Bronchial epithelial cell (primary cell): ENCODE results near the gene NUP54. TPM values are rescaled to one million over a fixed set of nuclear protein-coding genes. Genes with fewer than 3 reads are reported as not detected.

Source experiments
- DNase-seq: peaks from one replicate; pipeline ENCODE4 v3.0.0-alpha.2; 2010; ENCODE audit warnings: low read depth
- FAIRE-seq: peaks from 2 replicates; lab custom pipeline; 2011; peaks lifted over from hg19 to GRCh38; lab: Jason Lieb, UNC
- H3K27me3 ChIP-seq: 2 replicates; pipeline ENCODE4 v1.5.1; 2011; ENCODE audit warnings: low read length; ENCODE audit not compliant: control insufficient read depth, insufficient read depth
- H3K36me3 ChIP-seq: 2 replicates; pipeline ENCODE4 v1.5.1; 2011; ENCODE audit warnings: low read length; ENCODE audit not compliant: control insufficient read depth, insufficient read depth
- H3K4me3 ChIP-seq: 2 replicates; pipeline ENCODE4 v1.5.1; 2011; ENCODE audit warnings: mild to moderate bottlenecking, low read depth, low read length, control low read depth
- total RNA-seq: library from RNA; depleted of rRNA; stranded (reverse); fragments of >200 nt; gene quantifications from 2 replicates; pipeline ENCODE4 v1.2.1, GENCODE V29; 2014
- TF ChIP-seq, protein P1 (sequence below): IDR thresholded peaks from 2 replicates; pipeline ENCODE4 v1.5.1; 2011; ENCODE audit warnings: mild to moderate bottlenecking, moderate library complexity, low read length, control low read depth, inconsistent platforms; ENCODE audit not compliant: insufficient read depth, severe bottlenecking

The NUP54 gene
- total RNA-seq, 1 donor from 2014 or later: 62.4 TPM

DNA sequence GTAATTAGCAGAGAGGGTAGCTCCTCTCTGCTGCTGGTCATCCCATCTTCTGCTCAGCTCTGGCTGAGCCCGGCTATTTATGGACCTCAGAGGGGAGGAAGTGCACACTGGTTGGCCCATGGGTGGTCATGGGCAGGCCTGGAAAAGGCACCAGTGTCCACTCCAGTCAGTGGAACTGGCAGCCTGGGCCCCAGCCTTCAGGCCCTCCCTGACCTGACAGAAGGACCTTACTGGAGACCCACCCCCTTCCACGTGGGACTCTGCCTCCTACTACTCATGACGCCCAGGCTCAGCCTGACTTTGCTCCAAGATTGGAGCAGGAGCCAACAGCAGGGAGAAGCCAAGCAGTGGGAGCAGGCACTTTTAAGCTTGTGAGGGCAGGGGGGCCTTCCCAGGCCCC lies 81.7 kb downstream of the NUP54 start:
- DNase-seq: no peak
- no peaks in the 10 kb centered on the region for H3K36me3 ChIP-seq
- H3K4me3 ChIP-seq: no peak overlapping the region
- TF ChIP-seq, protein P1, sequence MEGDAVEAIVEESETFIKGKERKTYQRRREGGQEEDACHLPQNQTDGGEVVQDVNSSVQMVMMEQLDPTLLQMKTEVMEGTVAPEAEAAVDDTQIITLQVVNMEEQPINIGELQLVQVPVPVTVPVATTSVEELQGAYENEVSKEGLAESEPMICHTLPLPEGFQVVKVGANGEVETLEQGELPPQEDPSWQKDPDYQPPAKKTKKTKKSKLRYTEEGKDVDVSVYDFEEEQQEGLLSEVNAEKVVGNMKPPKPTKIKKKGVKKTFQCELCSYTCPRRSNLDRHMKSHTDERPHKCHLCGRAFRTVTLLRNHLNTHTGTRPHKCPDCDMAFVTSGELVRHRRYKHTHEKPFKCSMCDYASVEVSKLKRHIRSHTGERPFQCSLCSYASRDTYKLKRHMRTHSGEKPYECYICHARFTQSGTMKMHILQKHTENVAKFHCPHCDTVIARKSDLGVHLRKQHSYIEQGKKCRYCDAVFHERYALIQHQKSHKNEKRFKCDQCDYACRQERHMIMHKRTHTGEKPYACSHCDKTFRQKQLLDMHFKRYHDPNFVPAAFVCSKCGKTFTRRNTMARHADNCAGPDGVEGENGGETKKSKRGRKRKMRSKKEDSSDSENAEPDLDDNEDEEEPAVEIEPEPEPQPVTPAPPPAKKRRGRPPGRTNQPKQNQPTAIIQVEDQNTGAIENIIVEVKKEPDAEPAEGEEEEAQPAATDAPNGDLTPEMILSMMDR: no peak
- FAIRE-seq: no peak
- H3K27me3 ChIP-seq: no peaks in the 10 kb centered on the region

Other genes starting within 250 kb of the NUP54 start
- gene PPEF2, start 245.9 kb downstream of the NUP54 start, total RNA-seq: under 0.01 TPM in 1 of 2 replicates, not detected in the other
- gene NAAA, start 207.4 kb downstream of the NUP54 start, total RNA-seq: 13.4 and 26.9 TPM in 2 replicates
- gene SDAD1, start 157.5 kb downstream of the NUP54 start, total RNA-seq: 21.8 and 30.3 TPM in 2 replicates
- gene CXCL9, start 140.9 kb downstream of the NUP54 start, total RNA-seq: not detected in 2 replicates
- 0.13 TPM in 1 of 2 replicates, not detected in the other for gene CXCL10, start 124.9 kb downstream of the NUP54 start, total RNA-seq
- gene CXCL11, start 112.3 kb downstream of the NUP54 start, total RNA-seq: not detected in 2 replicates
- under 0.01 TPM in 1 of 2 replicates, not detected in the other for gene ART3, start 73.7 kb downstream of the NUP54 start, total RNA-seq
- gene SCARB2, start 65.4 kb upstream of the NUP54 start, total RNA-seq: 173 and 199 TPM in 2 replicates
- 0.26 and 0.38 TPM in 2 replicates for gene FAM47E, start 103.3 kb upstream of the NUP54 start, total RNA-seq
- gene STBD1, start 158.3 kb upstream of the NUP54 start, total RNA-seq: 9.5 and 10.0 TPM in 2 replicates